Type B pancreatic cell (in vitro differentiated cells): ENCODE measurements around the gene HIP1. TPM values are rescaled to one million over a fixed set of nuclear protein-coding genes. Genes with fewer than 3 reads are reported as not detected.
"Not testable (repeated sequence)": the region's sequence is repeated elsewhere in the genome, so short reads cannot be mapped to it uniquely, and the experiment has no call there.

Source experiments
- DNase-seq: peaks from one replicate; pipeline ENCODE4 v3.0.0; 2021; ENCODE audit warnings: mixed read lengths; ENCODE audit not compliant: unreplicated experiment; ENCODE audit errors: extremely low spot score
- H3K27ac Mint-ChIP-seq: 2 replicates; pipeline ENCODE4 v1.8.0; 2021; ENCODE audit warnings: mild to moderate bottlenecking, mixed read lengths
- H3K27me3 Mint-ChIP-seq: 2 replicates; pipeline ENCODE4 v1.8.0; 2021; ENCODE audit warnings: mixed read lengths
- H3K36me3 Mint-ChIP-seq: 2 replicates; pipeline ENCODE4 v1.8.0; 2021; ENCODE audit warnings: mixed read lengths
- H3K4me1 Mint-ChIP-seq: one replicate; pipeline ENCODE4 v1.8.0; 2021; ENCODE audit warnings: mixed read lengths; ENCODE audit not compliant: unreplicated experiment
- H3K4me3 Mint-ChIP-seq: 2 replicates; pipeline ENCODE4 v1.8.0; 2021; ENCODE audit warnings: mild to moderate bottlenecking, mixed read lengths
- H3K9me3 Mint-ChIP-seq: 2 replicates; pipeline ENCODE4 v1.8.0; 2021; ENCODE audit warnings: mixed read lengths
- CTCF ChIP-seq: fragments of 200-600 bp; sonication (generic); conservative IDR thresholded peaks from 2 replicates; pipeline ENCODE4 v1.5.0; 2021; ENCODE audit warnings: antibody characterized with exemption, mild to moderate bottlenecking
- total RNA-seq: library from RNA; stranded (reverse); gene quantifications from 2 replicates; pipeline ENCODE4 v1.2.1, GENCODE V29; 2021; ENCODE audit warnings: low replicate concordance

HIP1 gene
- total RNA-seq, 1 donor from 2014 or later: 33.8 TPM

GRCh38 chr7:75575488-75576121, 163.1 kb downstream of the HIP1 start:
- H3K36me3 Mint-ChIP-seq: peaks cover 4% of the 10 kb centered on the region
- no peak for TF ChIP-seq CTCF
- no peaks in the 10 kb centered on the region for H3K27me3 Mint-ChIP-seq
- peaks cover 7% of the 10 kb centered on the region for H3K4me1 Mint-ChIP-seq
- no peak for DNase-seq
- H3K4me3 Mint-ChIP-seq: peak overlapping the region; percentile 22
- H3K27ac Mint-ChIP-seq: no peak overlapping the region
- H3K9me3 Mint-ChIP-seq: no peaks in the 10 kb centered on the region

DNA sequence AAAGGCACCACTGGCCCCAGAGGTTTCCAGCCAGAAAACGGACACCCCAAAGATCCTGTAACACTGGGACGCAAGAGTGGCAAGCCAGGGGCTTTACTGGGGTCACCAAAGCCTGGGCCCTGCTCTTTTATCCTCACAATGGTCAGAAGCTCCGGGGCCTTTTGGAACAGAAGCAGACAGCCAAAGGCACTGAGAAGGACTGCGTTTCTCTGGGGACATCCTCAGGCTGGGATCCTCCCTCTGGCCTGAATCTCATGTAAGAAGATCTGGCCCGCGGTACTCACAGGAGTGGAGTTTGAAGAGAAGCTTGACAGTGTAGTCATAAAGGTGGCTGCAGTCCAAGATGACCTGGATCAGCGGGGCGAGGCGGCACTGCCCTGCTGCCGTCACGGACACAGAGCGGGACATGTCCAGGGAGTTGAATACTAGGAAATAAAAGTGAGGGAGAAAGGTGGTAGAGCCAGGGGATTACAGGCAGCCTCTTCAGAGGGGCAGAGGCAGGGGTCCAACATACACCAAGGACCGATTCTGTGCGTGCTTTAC, 165.2 kb downstream of the HIP1 start:
- DNase-seq: no peak
- no peak overlapping the region for H3K27ac Mint-ChIP-seq
- H3K4me1 Mint-ChIP-seq: peaks cover 7% of the 10 kb centered on the region
- H3K9me3 Mint-ChIP-seq: no peaks in the 10 kb centered on the region
- no peak for TF ChIP-seq CTCF
- no peak overlapping the region for H3K4me3 Mint-ChIP-seq
- H3K36me3 Mint-ChIP-seq: peaks cover 5% of the 10 kb centered on the region
- H3K27me3 Mint-ChIP-seq: no peaks in the 10 kb centered on the region

DNA sequence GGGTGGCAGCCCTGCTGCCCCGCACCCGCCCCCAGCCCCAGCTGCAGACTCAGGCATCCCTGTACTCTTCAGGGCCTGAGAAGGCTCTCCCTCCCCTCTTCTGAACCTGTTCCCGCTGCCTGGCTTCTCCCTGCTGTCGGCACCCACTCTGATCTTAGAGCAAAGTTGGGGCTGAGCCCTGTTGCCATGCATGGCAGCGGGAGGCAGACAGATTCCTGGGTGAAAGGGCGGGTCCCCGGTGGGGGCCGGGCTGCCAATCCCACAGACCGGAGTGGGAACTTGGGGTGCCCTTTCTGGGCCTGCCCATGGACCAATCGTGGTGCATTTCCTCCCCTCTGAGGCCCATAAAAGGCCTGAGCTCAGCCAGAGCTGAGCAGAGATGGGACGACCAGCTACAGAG, 165.9 kb downstream of the HIP1 start:
- Mint-ChIP-seq H3K4me1 (peaks cover 7% of the 10 kb centered on the region), H3K27me3 (no peaks in the 10 kb centered on the region), H3K36me3 (peaks cover 10% of the 10 kb centered on the region), H3K9me3 (no peaks in the 10 kb centered on the region), H3K27ac (no peak overlapping the region), H3K4me3 (no peak overlapping the region)
- no peak for TF ChIP-seq CTCF
- no peak for DNase-seq

DNA sequence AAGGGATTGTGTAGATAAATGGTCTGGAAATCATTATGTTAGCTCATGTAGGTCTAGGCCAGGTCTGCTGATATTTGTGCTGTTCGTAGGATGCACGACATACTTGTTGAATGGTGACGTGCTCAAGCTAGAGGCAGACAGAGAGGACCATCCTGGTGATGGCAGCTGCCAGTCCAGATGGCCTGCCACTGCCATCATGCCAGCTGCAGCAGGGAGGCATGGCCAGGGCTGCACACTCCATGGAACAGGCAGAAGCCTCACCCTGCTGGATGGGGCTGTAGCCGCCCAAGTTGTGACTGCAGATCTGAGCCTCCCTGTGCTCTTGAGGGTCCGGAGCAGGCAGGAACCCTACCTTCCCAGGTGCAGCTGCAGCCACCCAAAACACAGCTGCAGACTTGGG, 166.3 kb downstream of the HIP1 start:
- Mint-ChIP-seq H3K27ac (no peak overlapping the region), H3K9me3 (no peaks in the 10 kb centered on the region), H3K27me3 (no peaks in the 10 kb centered on the region), H3K36me3 (peaks cover 10% of the 10 kb centered on the region), H3K4me1 (peaks cover 7% of the 10 kb centered on the region), H3K4me3 (no peak overlapping the region)
- DNase-seq: no peak
- no peak for TF ChIP-seq CTCF

- TF ChIP-seq CTCF: no peak
- Mint-ChIP-seq H3K36me3 (peaks cover 10% of the 10 kb centered on the region), H3K9me3 (no peaks in the 10 kb centered on the region), H3K27me3 (no peaks in the 10 kb centered on the region), H3K4me3 (no peak overlapping the region), H3K27ac (no peak overlapping the region), H3K4me1 (peaks cover 7% of the 10 kb centered on the region)
- DNase-seq: no peak
These were observed 167.5 kb downstream of the HIP1 start for GRCh38 chr7:75571209-75571608.

- H3K27ac Mint-ChIP-seq: not testable (repeated sequence)
These were observed 169.0 kb downstream of the HIP1 start for GRCh38 chr7:75569629-75570282.

More at GRCh38 chr7:75569629-75570282, 169.0 kb downstream of the HIP1 start:
- H3K4me3 Mint-ChIP-seq, DNase-seq, H3K27me3 Mint-ChIP-seq, H3K9me3 Mint-ChIP-seq, H3K4me1 Mint-ChIP-seq: not testable (repeated sequence)
- peaks cover 10% of the 10 kb centered on the region for H3K36me3 Mint-ChIP-seq
